Mucosa of descending colon (tissue), 3 donors: Measurements from ENCODE around the gene TRIM29. TPM values are rescaled to one million over a fixed set of nuclear protein-coding genes. Genes with fewer than 3 reads are reported as not detected.

Experiments
- ATAC-seq: fragments of 200-7000 bp; cut with Tn5 transposase; one replicate; pipeline ENCODE4 v1.9.1; 2020; ENCODE audit warnings: mild to moderate bottlenecking, moderate library complexity
- DNase-seq, 3 donors: peaks; one replicate each; pipeline ENCODE4 v3.0.0-alpha.2; 2020
- H3K36me3 ChIP-seq: fragments of 200-600 bp; one replicate; pipeline ENCODE4 v1.8.0; 2021; ENCODE audit warnings: low read depth, mild to moderate bottlenecking
- H3K4me1 ChIP-seq: fragments of 200-600 bp; one replicate; pipeline ENCODE4 v1.8.0; 2021; ENCODE audit warnings: low read depth, mild to moderate bottlenecking
- H3K4me3 ChIP-seq: fragments of 200-600 bp; one replicate; pipeline ENCODE4 v1.8.0; 2021; ENCODE audit warnings: mild to moderate bottlenecking
- H3K9me3 ChIP-seq: fragments of 200-600 bp; one replicate; pipeline ENCODE4 v1.8.0; 2021; ENCODE audit warnings: mild to moderate bottlenecking
- intact Hi-C, 2 donors: fragments of 100-400 bp; cut with DNase I in 1 of 2; cut with micrococcal nuclease in 1 of 2; formaldehyde crosslinking; loops; one replicate each; pipeline versions ENCODE4 v1.11.0 to v1.11.1; 2022; cut with DNase I, micrococcal nuclease
- total RNA-seq, 3 donors: library from RNA; stranded (reverse); fragmentation: NEBNext Ultra II Directional in 2 of 3; extraction: Animal tissue kit (Norgen Biotek cat#: 25700) in 2 of 3; gene quantifications; one replicate each; pipeline versions ENCODE4 v1.2.1 to v1.2.4, GENCODE V29; 2021 to 2023
- TF ChIP-seq, protein P1 (sequence below): fragments of 200-600 bp; IDR thresholded peaks from one replicate; pipeline ENCODE4 v1.8.0; 2022; ENCODE audit warnings: antibody characterized with exemption, mild to moderate bottlenecking
- donor health status: DM: no; HTN: no; CAD: no; lungs with moderate emphysema.
- donor health status: DM: no; HTN: no; CAD: no.
- donor health status: DM: no; HTN: yes; CAD: no.

TRIM29 gene
- total RNA-seq, 3 donors from 2014 or later = 4.0 to 6.3 (median 5.4) TPM

DNA sequence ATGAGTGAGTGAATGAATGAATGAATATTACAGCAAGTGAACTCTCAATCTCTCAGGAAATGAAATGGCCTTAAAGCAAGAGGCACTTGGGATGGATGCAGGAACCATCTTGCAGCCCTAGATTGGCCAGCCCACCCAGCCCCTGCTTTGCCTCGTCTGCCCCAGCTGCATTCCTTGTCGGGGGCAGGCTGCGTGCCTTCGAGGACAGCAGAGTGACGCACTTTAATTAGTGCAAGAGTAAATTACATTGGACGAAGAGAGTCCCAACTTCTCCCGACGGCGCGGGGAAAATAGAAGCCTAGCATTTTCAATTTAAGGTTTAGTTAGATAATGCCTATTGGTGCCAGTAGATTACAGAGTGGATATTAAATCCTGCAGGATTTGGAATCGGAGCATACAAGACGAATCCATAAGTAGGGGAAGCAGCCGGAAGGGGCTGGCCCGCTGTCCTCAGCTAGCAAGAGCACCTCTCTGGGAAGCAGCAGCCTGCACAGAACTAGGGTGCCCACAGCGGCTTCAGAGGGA, 33.8 kb downstream of the TRIM29 start:
- DNase-seq = no peak
- intact Hi-C loops = loop anchor here in 1 of 2 donors (10.0 kb wide), 1 partner anchor 619 kb away; no protein-coding TSS in a partner anchor

DNA sequence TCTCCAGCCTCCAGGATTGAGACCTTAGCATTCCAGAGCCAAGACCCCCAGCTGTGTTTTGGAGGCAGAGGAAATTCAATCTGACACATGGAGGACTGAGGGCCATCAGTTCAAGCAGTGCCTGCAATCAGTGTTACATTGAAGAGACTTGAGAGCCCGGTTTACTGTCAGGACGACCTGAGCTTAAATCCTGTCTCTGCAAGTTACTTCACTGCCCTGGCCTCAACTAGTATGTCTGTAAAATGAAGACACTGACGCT, 35.1 kb downstream of the TRIM29 start:
- H3K36me3 ChIP-seq = no peaks in the 10 kb centered on the region
- H3K4me1 ChIP-seq = no peaks in the 10 kb centered on the region
- intact Hi-C loops = loop anchor here in 1 of 2 donors (10.0 kb wide), 1 partner anchor 618 kb away; no protein-coding TSS in a partner anchor
- no peak for DNase-seq
- ATAC-seq = no peak
- H3K9me3 ChIP-seq = no peaks in the 10 kb centered on the region
- TF ChIP-seq, protein P1, sequence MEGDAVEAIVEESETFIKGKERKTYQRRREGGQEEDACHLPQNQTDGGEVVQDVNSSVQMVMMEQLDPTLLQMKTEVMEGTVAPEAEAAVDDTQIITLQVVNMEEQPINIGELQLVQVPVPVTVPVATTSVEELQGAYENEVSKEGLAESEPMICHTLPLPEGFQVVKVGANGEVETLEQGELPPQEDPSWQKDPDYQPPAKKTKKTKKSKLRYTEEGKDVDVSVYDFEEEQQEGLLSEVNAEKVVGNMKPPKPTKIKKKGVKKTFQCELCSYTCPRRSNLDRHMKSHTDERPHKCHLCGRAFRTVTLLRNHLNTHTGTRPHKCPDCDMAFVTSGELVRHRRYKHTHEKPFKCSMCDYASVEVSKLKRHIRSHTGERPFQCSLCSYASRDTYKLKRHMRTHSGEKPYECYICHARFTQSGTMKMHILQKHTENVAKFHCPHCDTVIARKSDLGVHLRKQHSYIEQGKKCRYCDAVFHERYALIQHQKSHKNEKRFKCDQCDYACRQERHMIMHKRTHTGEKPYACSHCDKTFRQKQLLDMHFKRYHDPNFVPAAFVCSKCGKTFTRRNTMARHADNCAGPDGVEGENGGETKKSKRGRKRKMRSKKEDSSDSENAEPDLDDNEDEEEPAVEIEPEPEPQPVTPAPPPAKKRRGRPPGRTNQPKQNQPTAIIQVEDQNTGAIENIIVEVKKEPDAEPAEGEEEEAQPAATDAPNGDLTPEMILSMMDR = no peak
- no peak overlapping the region for H3K4me3 ChIP-seq

More for the DNA sequence above, 33.8 kb downstream of the TRIM29 start:
- H3K4me1 ChIP-seq = no peaks in the 10 kb centered on the region
- TF ChIP-seq, protein P1 = no peak
- H3K9me3 ChIP-seq = no peaks in the 10 kb centered on the region
- no peaks in the 10 kb centered on the region for H3K36me3 ChIP-seq
- no peak for ATAC-seq
- no peak overlapping the region for H3K4me3 ChIP-seq

DNA sequence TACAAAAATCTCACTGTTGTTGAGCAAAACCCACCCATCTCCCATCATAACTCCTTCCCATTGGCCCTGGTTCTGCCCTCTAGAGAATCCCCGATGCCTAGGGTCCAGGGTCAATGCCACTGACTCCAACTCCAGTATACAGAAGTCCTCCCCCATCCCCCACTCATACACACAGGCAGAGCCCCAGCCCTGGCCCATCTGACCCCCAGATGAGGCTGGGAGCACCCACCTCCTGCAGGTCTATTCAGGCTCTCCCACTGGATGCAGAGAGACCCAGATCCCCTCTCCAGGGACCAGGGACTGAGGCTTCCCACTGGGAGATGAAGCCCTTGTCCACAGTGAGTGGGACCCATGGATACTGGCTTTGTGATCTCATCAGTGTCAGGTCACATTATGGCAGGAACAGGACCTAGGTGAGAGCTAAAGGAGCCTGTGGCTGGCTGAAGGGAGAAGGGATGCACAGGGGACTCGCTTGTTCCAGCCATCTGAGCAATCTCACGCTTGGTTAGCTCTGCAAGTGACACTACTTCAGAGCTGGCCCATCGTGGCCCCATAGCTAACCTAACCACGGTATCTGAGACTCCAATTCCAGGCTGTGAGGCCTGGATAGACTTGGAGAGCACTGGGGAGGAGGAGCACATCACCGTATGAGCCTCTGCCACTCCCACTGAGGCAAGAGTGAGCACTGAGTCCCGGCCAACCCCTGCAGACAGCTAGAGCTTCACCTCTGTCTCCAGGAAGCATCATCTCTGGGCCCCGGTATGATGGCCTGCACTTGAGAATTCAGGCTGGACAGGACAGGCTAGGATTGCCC, 35.7 kb downstream of the TRIM29 start:
- TF ChIP-seq, protein P1 = no peak
- no peak for DNase-seq
- no peak for ATAC-seq
- Histone ChIP-seq H3K4me3 (no peak overlapping the region), H3K9me3 (no peaks in the 10 kb centered on the region), H3K4me1 (no peaks in the 10 kb centered on the region), H3K36me3 (no peaks in the 10 kb centered on the region)
- intact Hi-C loops = loop anchor here in 1 of 2 donors (10.0 kb wide), 1 partner anchor 617 kb away; no protein-coding TSS in a partner anchor

DNA sequence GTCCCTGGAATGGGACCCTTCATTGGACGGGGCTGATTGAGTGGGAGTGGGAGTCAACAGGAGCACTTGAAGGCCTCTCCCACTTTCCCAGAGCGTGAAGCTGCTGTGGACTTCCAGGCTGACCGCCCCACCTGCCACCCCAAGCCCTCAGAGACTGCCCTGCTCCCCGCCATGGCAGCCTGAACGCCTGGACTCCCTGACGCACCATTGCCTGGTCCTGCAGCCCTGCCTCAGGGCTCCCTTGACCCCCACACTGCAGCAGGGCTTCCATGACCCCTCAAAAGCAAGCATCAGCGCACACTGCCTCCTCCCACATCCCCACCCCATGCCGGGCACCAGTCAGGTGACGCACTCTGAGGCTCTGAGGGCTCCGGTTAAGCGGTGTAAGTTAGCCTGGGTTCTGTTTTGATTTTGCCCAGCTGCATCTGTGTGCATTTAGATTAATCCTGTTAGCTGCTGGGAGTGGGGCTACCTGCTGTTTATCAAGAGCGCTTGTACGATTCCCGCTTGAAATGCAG, 39.4 kb downstream of the TRIM29 start:
- Histone ChIP-seq H3K9me3 (no peaks in the 10 kb centered on the region), H3K4me1 (no peaks in the 10 kb centered on the region), H3K4me3 (no peak overlapping the region), H3K36me3 (no peaks in the 10 kb centered on the region)
- intact Hi-C loops = no loop called here
- DNase-seq (no peak), ATAC-seq (no peak)
- TF ChIP-seq, protein P1 = no peak

DNA sequence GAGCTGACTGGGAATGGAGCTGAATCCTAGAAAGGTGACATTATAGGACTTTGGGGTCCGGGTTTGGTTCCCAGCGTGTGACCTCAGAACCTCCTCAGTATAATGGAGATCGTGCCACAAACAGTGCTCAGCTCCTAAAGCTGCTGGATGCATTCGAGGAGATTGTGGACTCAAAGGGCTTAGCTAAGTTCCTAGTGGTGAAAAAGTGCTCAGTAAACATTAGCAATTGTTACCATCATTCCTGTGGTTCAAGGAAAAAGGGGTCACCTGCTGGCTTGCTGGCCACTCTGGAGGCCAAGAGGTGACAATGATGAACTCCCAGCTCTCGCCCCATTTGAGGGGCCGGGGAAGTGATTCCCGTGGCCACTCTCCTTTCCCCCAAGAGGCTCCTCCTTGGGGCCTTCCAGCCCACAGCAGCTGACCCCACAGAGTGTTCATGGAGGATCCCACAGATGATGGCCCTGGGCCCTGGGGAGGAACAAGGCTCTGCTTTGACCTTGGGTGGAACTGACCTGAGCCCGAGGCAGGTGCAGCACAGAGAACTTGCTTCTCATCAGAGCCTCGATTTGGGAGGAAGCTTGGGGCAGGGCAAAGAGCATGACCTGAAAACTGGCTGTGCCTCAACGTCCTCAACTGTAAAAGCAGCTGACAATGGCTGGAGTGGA, 40.1 kb downstream of the TRIM29 start:
- ATAC-seq = no peak
- TF ChIP-seq, protein P1 = no peak

More for the DNA sequence above, 40.1 kb downstream of the TRIM29 start:
- no peaks in the 10 kb centered on the region for H3K9me3 ChIP-seq
- no peak overlapping the region for H3K4me3 ChIP-seq
- no peak for DNase-seq
- H3K4me1 ChIP-seq = no peaks in the 10 kb centered on the region
- H3K36me3 ChIP-seq = no peaks in the 10 kb centered on the region
- intact Hi-C loops = no loop called here
